Glutamatergic neuron (in vitro differentiated cells): ENCODE data around the gene PF4V1. TPM values are rescaled to one million over a fixed set of nuclear protein-coding genes. Genes with fewer than 3 reads are reported as not detected.

ENCODE experiments used
- DNase-seq: peaks from one replicate; pipeline ENCODE4 v3.0.0; 2022
- H3K27ac Mint-ChIP-seq: one replicate; pipeline ENCODE4 v1.8.0; 2020; ENCODE audit warnings: mild to moderate bottlenecking, mixed read lengths, inconsistent platforms; ENCODE audit not compliant: unreplicated experiment
- H3K27me3 Mint-ChIP-seq: one replicate; pipeline ENCODE4 v1.8.0; 2020; ENCODE audit warnings: mild to moderate bottlenecking, moderate library complexity, mixed read lengths, inconsistent platforms; ENCODE audit not compliant: unreplicated experiment
- H3K36me3 Mint-ChIP-seq: one replicate; pipeline ENCODE4 v1.8.0; 2020; ENCODE audit warnings: mild to moderate bottlenecking, mixed read lengths, inconsistent platforms; ENCODE audit not compliant: unreplicated experiment
- H3K4me1 Mint-ChIP-seq: one replicate; pipeline ENCODE4 v1.8.0; 2020; ENCODE audit warnings: mild to moderate bottlenecking, low read depth, mixed read lengths, inconsistent platforms; ENCODE audit not compliant: unreplicated experiment
- H3K4me3 Mint-ChIP-seq: one replicate; pipeline ENCODE4 v1.8.0; 2020; ENCODE audit warnings: mild to moderate bottlenecking, mixed read lengths, inconsistent platforms; ENCODE audit not compliant: unreplicated experiment
- H3K9me3 Mint-ChIP-seq: one replicate; pipeline ENCODE4 v1.8.0; 2020; ENCODE audit warnings: mild to moderate bottlenecking, moderate library complexity, mixed read lengths, inconsistent platforms; ENCODE audit not compliant: unreplicated experiment
- CTCF ChIP-seq: fragments of 200-600 bp; sonication (generic); IDR thresholded peaks from one replicate; pipeline ENCODE4 v1.5.0; 2021; ENCODE audit not compliant: partially characterized antibody, unreplicated experiment
- long read RNA-seq: library from polyadenylated mRNA; unstranded; transcript quantifications from one replicate; pipeline ENCODE4 v2.0.0, GENCODE V29; 2020; ENCODE audit not compliant: unreplicated experiment
- total RNA-seq: library from RNA; stranded (reverse); fragmentation: NEBNext Ultra II Directional; extraction: Animal tissue kit (Norgen Biotek cat#: 25700); gene quantifications from one replicate; pipeline ENCODE4 v1.2.1, GENCODE V29; 2021; ENCODE audit not compliant: unreplicated experiment

The PF4V1 gene
- not detected for total RNA-seq
- long read RNA-seq: 0 reads

- DNase-seq: no peak
- H3K4me1 Mint-ChIP-seq: no peaks in the 10 kb centered on the region
- no peak for TF ChIP-seq CTCF
- H3K36me3 Mint-ChIP-seq: no peaks in the 10 kb centered on the region
- no peaks in the 10 kb centered on the region for H3K9me3 Mint-ChIP-seq
- H3K4me3 Mint-ChIP-seq: no peak within 1 kb of the TSS
- H3K27me3 Mint-ChIP-seq: no peaks in the 10 kb centered on the region
- H3K27ac Mint-ChIP-seq: no peak within 1 kb of the TSS
Measured at GRCh38 chr4:73853246-73853704, at the start of gene PF4V1. Gene PF4V1 (plus strand): TSS chr4:73853296. CDS start chr4:73853363, 67 bp downstream.

- Mint-ChIP-seq H3K36me3 (no peaks in the 10 kb centered on the region), H3K9me3 (no peaks in the 10 kb centered on the region), H3K4me3 (no peak overlapping the region), H3K27ac (no peak overlapping the region), H3K4me1 (no peaks in the 10 kb centered on the region), H3K27me3 (no peaks in the 10 kb centered on the region)
- DNase-seq: no peak
- no peak for TF ChIP-seq CTCF
Measured at GRCh38 chr4:73810191-73810590, 42.9 kb upstream of the PF4V1 start.

GRCh38 chr4:73811841-73812240 lies 41.3 kb upstream of the PF4V1 start:
- no peak overlapping the region for H3K4me3 Mint-ChIP-seq
- no peak for DNase-seq
- no peak overlapping the region for H3K27ac Mint-ChIP-seq
- H3K4me1 Mint-ChIP-seq: no peaks in the 10 kb centered on the region
- no peaks in the 10 kb centered on the region for H3K36me3 Mint-ChIP-seq
- H3K9me3 Mint-ChIP-seq: no peaks in the 10 kb centered on the region
- H3K27me3 Mint-ChIP-seq: no peaks in the 10 kb centered on the region
- TF ChIP-seq CTCF: no peak

- Mint-ChIP-seq H3K9me3 (no peaks in the 10 kb centered on the region), H3K4me3 (no peak overlapping the region), H3K4me1 (no peaks in the 10 kb centered on the region), H3K27ac (no peak overlapping the region), H3K36me3 (no peaks in the 10 kb centered on the region), H3K27me3 (no peaks in the 10 kb centered on the region)
- DNase-seq: no peak
- TF ChIP-seq CTCF: no peak
Measured at GRCh38 chr4:73814679-73815078, 38.4 kb upstream of the PF4V1 start.

GRCh38 chr4:73815145-73815544 lies 38.0 kb upstream of the PF4V1 start:
- no peak for DNase-seq
- H3K4me3 Mint-ChIP-seq: no peak overlapping the region

More at GRCh38 chr4:73815145-73815544, 38.0 kb upstream of the PF4V1 start:
- no peaks in the 10 kb centered on the region for H3K27me3 Mint-ChIP-seq
- H3K4me1 Mint-ChIP-seq: no peaks in the 10 kb centered on the region
- TF ChIP-seq CTCF: no peak
- no peaks in the 10 kb centered on the region for H3K9me3 Mint-ChIP-seq
- no peaks in the 10 kb centered on the region for H3K36me3 Mint-ChIP-seq
- H3K27ac Mint-ChIP-seq: no peak overlapping the region
